NCI-H748 (cell line): Measurements from ENCODE around the gene SETD7.
A peak's percentile ranks its signal among the peaks of the same experiment; 100 is the strongest.

Experiments used
- DNase-seq: peaks from one replicate; lab custom pipeline; 2025; ENCODE audit not compliant: unreplicated experiment; lab: John Stamatoyannopoulos, UW

The SETD7 gene

DNA sequence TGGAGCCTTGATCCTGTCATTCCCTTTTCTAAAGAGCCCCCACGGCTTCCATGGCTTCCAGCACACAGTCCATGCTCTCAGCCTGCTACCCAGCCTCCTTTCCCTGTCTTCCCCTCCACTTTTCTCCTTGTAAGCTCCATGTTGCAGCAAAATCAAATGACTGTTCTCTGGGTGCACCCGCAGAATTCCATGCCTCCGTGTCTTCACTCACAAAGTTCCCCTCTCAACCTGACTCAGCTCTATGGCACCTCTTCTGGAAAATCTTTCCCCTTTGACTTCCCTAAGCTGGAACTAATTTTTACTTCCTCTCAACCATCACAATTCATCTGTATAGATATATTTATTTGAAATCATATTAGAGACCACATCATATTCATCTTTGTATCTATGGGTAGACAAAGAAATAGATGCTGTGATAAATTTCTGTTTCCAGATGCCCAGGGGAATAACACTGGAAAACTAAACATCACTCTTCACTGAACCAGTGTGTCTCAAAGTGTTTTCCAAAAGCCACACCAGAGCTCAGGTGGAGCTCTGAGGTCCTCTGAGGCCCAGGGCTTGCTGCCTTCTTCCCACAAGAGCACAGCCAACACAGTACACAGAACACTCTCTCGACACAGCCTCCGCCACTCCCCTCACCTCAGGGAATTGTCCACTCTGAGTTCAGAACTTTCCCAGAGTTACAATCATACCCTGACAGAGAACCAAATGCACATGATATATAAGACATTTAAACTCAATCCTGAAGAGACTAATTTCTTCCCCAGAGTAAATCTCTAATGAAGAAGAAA is 3.3 kb downstream of the SETD7 start:
- DNase-seq: no peak

DNA sequence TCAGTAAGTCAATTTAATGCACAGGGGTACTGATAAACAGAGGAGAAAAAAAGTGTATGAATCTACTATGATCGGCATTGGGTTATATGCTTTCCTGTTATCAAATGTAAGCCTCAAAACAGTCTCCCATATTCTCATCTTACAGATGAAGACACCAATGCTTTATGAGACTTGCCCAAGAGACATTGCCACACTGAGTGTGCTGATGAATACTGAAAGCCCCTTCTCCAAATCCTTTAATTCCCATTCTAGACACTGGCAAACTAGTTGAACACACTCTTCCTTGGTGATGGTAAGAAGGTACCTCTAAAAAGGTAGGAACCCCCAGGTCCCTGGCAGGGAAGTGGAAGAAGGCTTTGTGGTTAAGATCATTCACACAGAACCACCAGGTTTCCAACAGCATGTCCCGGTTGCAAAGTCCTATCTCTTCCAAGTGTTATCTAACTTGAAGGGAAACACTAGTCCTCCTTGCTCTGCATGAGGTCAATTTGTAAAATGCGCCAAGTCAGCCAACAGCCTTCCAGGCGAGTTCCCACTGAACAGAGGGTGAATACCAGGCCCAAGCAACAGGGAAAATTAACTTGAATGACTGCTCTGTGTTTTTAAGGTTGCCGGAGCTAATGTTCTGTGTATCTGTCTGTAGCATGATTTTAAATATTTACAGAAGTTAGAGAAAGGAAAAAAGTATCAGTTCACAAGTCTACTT is 5.1 kb downstream of the SETD7 start:
- no peak for DNase-seq

DNA sequence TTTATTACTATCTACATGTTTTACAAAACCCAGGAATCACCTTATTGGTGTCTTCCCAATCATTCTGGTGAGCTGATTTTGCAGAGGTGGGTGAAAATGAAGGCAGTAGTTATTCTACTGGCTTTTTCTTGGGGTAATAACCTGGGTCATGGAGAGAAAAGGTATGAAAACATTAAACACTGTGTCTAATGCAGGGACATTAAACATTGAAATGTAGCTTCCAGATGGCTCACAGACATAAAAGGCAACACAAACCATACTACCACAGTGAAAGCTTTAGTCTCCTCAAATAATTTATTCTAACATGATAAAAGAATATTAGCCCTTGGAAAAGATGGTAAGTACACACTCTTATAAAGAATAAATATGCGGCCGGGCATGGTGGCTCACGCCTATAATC is 8.0 kb downstream of the SETD7 start:
- no peak for DNase-seq

GRCh38 chr4:139540632-139541031 is 15.4 kb downstream of the SETD7 start:
- no peak for DNase-seq

GRCh38 chr4:139540161-139540560 is 15.9 kb downstream of the SETD7 start:
- DNase-seq: no peak

DNA sequence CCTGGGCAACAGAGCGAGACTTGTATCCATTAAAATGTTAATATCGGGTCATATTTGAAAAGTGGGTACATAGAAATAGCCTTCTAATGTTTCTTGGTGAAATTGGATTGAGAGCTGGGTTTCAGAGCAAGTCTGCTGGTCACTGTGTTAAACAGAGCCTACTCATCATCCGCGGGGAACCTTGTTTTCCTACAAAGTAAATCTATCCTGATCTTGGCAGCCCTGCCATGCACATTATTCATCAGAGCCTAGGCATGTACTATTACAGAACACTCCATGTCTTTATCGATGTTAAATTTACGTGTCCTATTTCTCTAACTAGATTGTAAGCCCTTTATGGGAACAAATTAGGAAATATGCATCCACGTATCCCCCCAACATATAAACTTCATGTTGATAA is 18.7 kb downstream of the SETD7 start:
- no peak for DNase-seq

DNA sequence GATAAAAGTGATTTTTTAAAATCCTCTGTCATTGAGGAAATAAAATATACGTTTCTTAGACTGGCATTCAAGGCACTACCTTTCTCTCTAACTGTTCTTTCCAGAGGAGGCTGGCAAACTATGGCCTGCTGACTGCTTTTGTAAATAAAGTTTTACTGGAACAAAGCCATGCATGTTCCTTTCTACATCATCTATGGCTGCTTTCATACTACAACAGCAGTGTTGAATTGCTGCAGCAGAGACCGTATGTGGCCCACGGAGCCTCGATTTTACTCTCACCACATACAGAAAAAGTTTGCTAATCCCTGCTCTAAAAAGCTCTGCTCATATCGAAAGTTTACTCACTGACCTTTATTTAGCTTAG is 20.2 kb downstream of the SETD7 start:
- DNase-seq: no peak

- no peak for DNase-seq
Measured at GRCh38 chr4:139535228-139535870, 20.7 kb downstream of the SETD7 start.

DNA sequence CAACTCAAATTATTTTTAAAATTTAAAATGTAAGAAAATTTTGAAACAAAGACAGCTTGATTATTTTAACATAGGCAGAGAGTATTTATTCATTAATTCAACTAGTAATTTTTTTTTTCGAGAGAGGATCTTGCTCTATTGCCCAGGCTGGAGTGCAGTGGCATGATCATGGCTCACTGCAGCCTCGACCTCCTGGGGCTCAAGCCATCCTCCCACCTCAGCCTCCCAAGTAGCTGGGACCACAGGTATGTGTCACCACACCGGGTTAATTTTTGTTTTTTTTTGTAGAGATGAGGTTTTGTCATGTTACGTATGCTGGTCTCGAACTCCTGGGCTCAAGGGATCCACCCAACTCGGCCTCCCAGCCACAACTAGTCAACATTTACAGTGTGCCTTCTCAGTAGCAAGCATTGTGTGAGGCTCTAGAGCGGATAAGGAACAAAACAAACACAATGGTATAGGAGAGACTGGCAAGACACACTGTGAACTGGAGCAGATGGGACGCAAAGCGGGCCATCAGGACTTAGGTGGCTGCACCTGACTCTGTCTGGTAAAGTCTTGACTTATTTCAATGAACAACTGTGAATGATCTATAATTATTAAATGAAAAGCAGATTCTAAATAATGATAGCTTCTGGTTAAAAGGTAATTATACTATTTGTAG is 21.6 kb downstream of the SETD7 start:
- DNase-seq: no peak

- DNase-seq: no peak
Measured at GRCh38 chr4:139533511-139533910, 22.5 kb downstream of the SETD7 start.

DNA sequence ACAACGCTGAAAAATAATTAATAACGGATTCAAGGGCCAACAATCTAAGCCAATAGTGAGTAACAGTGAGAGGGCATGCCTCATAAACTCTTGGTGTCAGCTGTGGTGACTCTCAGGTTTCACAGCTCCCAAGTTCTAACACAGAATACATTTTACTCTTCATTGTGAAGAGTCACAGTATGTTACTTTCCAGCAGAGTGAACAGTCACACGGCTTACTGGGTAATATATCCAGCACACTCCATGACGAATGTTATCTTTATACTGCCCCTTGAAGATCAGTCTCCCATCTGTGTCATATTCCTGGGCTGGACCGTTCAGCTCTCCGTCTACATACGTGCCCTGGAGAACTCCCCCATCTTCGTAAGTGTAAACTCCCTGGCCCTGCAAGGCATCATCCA is 23.1 kb downstream of the SETD7 start:
- DNase-seq: no peak

DNA sequence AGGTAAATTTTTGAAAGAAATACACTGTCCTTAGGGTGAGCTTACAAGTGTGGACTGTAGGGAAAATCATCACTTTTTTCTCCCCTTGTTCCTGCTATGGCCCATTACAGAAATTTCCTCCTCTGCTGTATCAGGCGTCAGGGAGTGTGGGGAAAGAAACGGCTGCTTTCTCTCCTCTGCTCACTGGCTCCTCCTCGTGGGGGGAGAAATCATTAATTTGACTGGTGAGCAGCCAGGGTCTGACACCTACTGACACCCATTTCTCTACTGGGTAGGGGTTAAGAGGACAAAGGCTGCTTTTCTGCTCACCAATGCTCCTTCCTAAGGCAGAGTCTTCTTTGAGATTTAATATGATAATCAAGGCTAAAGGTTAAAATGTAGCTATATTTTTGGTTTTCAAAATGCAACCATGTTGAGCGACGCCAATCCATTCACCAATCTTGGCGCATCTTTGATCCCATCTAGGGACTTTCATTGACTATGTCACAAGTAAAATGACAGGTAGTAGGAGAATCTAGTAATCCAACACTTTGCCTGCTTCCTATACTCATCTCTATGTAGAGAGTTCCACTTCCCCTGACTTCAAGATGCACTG is 25.1 kb downstream of the SETD7 start:
- DNase-seq: peak; percentile 24

DNA sequence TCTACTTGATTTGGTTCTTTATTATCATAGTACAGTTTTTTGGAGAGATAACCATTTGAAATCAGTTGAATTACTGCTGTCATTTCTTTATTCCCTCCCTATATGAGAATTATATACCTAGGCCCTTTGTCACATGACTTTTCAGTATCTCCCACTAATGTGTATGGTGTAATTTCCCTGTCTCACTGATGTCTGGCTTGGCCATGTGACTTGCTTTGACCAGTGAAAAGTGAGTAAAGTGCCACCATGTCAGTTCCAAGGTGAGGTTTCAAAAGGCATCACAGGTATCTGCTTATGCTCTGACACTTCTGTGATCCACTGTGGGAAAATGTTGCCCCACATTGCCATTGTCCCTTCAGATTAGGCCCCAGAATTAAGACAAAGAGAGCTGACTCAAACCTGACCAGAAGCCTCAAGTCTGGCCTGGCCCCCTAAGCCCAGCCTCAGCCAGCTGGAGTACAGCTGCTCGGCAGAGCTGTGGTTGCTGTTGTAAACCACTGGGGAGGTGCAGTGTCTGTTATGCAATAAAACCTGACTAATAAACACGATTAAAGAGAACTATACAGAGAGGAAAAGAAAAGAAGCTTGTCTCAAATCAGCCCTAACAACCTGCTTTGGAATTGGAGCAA is 27.5 kb downstream of the SETD7 start:
- no peak for DNase-seq

DNA sequence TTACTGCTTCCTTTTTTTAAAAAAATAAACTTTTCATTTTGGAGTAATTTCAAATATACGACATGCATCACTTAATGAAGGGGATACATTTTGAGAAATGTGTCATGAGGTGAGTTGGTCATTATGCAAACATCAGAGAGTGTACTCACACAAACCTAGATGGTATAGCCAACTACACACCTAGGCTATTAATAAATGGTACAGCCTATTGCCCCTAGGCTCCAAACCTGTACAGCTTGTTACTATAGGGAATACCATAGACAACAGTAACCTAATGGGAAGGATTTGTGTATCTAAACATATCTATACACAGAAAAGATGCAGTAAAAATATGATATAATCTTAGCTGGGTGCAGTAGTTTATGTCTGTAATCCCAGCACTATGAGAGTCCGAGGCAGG is 29.1 kb downstream of the SETD7 start:
- DNase-seq: no peak

- no peak for DNase-seq
Measured at GRCh38 chr4:139525414-139525813, 30.6 kb downstream of the SETD7 start.

GRCh38 chr4:139524062-139524631 is 31.9 kb downstream of the SETD7 start:
- DNase-seq: no peak

DNA sequence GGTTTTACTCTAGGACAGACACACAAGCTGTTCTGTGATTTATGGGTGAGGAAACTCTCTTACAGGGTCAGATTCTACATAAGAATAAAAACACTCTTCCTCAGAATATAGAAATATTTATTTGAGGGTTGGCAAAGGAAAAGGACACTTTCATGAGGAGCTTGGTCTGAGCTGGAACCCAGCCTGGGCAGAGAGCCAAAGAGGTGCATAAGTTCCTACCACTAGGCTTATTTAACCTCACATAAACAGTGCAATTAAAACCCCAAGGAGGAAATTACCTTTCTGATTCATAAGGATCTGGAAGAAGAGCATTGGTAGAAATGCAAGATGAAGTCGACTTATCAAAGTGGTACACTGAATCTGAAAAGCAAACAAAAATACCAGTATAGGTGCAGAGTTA is 32.9 kb downstream of the SETD7 start:
- no peak for DNase-seq

- DNase-seq: no peak
Measured at GRCh38 chr4:139522457-139522856, 33.6 kb downstream of the SETD7 start.

DNA sequence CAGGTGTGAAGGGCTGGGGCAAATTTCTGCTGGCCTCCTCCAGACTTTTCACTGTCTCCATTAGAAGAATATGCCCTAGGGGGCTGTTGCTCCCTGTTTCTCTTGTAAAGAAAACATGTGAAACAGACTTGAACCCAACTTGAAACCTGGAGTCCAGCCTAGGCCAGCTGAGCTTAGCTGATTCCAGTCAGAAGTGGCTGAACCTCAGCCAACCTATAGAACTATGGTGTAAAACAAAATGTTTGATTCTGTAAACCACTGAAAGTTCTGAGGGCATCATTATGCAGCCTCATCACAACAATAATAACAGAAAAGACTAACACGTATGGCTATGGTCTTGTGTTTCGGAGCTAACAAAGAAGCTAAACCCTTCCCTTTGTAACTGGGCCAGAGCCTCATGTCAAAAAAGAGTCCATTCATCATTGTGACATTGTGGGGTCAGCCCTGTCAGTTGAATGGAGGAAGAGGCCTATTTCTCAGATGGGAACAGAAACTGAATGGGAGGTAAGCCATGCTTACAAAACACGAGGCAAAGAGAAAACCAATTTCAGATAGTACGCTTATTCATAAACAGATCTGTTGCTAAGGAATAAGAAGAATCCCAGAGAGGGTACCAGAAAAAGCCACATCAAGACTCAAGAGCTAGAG is 34.1 kb downstream of the SETD7 start:
- no peak for DNase-seq

DNA sequence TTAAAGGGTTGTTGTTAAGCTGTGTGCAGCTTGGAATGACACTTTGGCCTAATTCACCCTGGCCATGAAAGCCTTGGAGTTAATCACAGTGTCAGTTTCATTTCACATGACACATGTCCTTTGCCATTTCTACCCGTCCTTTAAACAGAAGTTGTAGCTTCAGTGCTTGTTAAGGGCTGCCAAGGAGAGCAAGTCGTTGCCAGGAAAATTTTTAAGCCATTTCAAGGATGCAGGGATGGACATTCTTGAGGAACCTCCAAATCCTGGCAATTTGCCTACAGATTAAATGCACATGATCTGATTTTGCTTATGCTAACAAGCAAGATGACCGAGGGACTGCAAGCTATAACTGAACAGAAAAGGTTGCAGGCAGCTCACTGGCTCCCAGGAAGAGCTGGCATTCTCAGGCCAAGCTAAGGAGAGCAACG is 40.5 kb downstream of the SETD7 start:
- DNase-seq: no peak
